Measurements from ENCODE around the gene PRR16.

- TF ChIP-seq POLR2A (IDR thresholded peaks at IDR 0.05) = no peak
- no peak for TF ChIP-seq CTCF (IDR thresholded peaks at IDR 0.05)
- no peak for TF ChIP-seq POLR2AphosphoS5 (IDR thresholded peaks at IDR 0.05; ENCODE audit: insufficient read depth in 1 of 2, low read depth in 1 of 2)
Observed at GRCh38 chr5:120657104-120657503, 193.0 kb downstream of the PRR16 start.
